Measurements from ENCODE around the gene CTAG1A.

GRCh38 chrX:154595559-154596249, 10.8 kb downstream of the CTAG1A start:
- TF ChIP-seq, protein P1, sequence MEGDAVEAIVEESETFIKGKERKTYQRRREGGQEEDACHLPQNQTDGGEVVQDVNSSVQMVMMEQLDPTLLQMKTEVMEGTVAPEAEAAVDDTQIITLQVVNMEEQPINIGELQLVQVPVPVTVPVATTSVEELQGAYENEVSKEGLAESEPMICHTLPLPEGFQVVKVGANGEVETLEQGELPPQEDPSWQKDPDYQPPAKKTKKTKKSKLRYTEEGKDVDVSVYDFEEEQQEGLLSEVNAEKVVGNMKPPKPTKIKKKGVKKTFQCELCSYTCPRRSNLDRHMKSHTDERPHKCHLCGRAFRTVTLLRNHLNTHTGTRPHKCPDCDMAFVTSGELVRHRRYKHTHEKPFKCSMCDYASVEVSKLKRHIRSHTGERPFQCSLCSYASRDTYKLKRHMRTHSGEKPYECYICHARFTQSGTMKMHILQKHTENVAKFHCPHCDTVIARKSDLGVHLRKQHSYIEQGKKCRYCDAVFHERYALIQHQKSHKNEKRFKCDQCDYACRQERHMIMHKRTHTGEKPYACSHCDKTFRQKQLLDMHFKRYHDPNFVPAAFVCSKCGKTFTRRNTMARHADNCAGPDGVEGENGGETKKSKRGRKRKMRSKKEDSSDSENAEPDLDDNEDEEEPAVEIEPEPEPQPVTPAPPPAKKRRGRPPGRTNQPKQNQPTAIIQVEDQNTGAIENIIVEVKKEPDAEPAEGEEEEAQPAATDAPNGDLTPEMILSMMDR (conservative IDR thresholded peaks at IDR 0.05; ENCODE audit: low read length), result no peak
- TF ChIP-seq EZH2phosphoT487 (IDR thresholded peaks at IDR 0.05; ENCODE audit: borderline replicate concordance), result no peak
